Stimulated activated CD8-positive, alpha-beta memory T cell treated with anti-CD3 and anti-CD28 coated beads, Interleukin-2, amount 100 ng/mL, for 1 hour (primary cell): ENCODE measurements around the gene HMCN1.
"Not testable (repeated sequence)": the region's sequence is repeated elsewhere in the genome, so short reads cannot be mapped to it uniquely, and the experiment has no call there.

Experiments
- DNase-seq, 2 donors: peaks; one replicate each; pipeline ENCODE4 v3.0.0-alpha.2; 2020; ENCODE audit warnings: low read depth in 2 of 2

The HMCN1 gene

GRCh38 chr1:186152620-186153239 is 418.5 kb downstream of the HMCN1 start:
- DNase-seq: no peak

DNA sequence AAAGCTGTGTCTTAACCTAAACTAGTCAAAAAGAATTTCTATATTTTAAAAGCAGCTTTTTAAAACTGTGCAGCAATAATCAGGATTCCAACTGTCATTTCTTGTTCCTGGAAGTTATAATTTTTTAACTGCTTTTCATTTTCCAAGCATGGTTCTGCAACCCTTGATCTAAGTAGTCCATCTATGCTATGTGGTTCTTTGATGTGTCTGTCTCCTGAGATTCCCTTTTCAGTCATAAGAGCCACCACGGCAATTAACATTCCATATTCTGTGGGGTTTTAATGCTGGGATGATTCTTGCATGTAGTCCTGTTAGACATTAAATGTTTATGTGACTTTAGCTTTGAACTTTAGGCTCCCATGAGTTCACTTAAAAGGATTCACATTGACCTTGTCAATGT is 420.5 kb downstream of the HMCN1 start:
- no peak for DNase-seq

DNA sequence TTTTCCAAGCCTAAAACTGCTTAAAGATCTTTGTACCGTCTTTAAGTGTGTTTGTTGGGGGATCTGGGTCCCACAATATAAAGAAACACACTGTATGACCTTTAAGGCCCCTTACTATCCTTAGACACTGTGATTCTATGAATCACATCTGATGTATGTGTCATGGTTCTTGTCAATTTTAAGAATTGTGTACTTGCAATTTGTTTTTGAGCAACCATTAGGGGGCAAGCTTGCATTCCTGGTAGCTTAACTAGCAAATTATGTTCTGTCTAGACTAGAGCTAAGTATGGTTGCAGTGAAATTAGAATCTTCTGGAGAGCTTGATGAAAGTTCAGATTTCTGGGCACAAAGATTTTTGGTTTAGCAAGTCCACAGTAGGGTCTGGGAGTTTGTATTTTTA is 421.4 kb downstream of the HMCN1 start:
- no peak for DNase-seq

DNA sequence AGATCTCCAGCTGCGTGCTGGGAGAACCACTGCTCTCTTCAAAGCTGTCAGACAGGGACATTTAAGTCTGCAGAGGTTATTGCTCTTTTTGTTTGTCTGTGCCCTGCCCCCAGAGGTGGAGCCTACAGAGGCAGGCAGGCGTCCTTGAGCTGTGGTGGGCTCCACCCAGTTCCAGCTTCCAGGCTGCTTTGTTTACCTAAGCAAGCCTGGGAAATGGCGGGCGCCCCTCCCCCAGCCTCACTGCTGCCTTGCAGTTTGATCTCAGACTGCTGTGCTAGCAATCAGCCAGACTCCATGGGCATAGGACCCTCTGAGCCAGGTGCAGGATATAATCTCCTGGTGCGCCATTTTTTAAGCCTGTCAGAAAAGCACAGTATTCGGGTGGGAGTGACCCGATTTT is 428.7 kb downstream of the HMCN1 start:
- not testable (repeated sequence) for DNase-seq

DNA sequence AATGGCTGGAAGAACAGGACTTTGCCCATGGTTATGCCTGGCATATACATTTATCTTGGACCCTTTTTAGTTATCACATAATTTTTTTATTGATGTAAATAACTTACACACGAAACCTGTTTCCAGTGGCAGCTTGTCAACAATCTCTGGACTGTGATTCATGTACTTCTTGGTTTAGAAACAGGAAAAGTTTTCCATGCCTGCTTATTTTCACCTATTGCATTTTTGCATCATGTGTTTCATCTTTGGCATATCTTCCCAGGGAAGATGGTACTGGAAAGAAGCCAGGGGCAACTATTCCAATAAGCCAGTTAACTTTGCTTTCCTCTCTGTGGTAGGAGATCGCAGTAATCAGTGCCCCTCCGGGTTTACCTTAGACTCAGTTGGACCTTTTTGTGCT is 430.6 kb downstream of the HMCN1 start:
- no peak for DNase-seq

DNA sequence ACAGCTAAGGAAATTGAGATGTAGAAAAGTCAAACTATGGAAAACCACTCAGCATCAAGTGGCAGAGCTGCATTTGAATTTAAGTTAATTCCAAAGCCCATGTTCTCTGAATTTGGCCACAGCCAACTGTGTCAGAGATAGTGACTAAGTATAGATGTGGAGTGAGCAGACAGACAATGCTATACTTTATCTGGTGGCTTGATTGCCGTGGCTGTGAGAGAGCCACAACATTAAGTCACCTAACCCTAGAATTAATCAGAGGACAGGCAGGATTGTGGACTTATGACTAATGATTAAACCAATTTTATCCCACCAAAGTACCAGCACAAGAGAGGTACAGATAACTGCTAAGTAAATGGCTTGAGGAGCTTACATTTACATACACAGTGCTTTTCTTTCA is 431.1 kb downstream of the HMCN1 start:
- DNase-seq: no peak

GRCh38 chr1:186167096-186167668 is 433.0 kb downstream of the HMCN1 start:
- no peak for DNase-seq

- no peak for DNase-seq
Measured at GRCh38 chr1:186175588-186175987, 441.4 kb downstream of the HMCN1 start.

DNA sequence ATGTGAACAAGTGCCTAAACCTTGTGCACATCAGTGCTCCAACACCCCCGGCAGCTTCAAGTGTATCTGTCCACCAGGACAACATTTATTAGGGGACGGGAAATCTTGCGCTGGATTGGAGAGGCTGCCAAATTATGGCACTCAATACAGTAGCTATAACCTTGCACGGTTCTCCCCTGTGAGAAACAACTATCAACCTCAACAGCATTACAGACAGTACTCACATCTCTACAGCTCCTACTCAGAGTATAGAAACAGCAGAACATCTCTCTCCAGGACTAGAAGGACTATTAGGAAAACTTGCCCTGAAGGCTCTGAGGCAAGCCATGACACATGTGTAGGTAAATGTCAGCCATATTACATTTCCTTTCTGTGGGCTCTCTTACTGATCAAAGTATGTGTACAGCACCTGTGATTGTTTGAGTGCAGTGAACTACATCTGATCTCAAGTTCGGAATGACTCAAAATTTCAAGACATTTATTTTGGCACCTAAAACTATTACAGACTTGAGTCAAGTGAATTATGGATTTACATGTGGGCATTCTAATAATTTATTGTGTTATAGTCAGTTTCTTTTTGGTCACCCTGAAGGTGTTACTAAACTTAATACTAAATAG is 444.3 kb downstream of the HMCN1 start:
- DNase-seq: no peak

DNA sequence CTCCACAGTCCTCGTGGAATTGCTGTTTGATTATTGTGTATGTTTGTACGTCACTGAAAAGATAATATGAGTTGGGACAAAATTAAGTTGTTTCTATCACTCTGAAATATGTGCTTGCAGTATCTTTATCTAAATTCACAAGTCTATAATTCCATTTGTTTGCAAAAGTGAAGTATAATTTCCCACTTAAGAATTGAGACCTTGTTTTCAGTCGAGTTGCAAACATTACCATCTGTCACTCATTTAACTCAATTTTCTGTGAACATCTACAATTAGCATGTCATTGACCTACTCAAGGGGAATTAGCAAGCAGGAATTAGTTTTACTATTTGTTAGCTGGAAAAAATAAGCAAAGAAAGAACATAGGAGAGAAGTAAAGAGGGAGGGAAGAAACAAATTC is 445.0 kb downstream of the HMCN1 start:
- DNase-seq: no peak

DNA sequence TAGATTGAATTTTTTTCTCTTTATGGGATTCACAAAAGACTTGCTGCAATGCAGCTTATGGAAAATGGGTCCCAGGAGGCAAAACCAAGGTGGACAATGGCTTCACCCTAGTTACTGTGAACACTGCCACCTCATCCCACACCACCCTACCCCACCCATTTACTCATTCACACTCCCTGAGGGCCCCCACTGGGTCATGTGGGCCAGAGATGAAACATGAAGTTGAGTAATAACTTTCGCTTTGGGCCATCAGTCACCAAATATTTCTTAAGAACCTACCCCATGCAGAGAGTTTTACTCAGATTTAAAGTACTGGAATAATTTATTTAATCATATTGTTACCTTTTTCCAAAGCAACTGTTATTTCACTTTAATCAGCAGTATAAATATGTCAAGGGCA is 449.0 kb downstream of the HMCN1 start:
- DNase-seq: no peak

DNA sequence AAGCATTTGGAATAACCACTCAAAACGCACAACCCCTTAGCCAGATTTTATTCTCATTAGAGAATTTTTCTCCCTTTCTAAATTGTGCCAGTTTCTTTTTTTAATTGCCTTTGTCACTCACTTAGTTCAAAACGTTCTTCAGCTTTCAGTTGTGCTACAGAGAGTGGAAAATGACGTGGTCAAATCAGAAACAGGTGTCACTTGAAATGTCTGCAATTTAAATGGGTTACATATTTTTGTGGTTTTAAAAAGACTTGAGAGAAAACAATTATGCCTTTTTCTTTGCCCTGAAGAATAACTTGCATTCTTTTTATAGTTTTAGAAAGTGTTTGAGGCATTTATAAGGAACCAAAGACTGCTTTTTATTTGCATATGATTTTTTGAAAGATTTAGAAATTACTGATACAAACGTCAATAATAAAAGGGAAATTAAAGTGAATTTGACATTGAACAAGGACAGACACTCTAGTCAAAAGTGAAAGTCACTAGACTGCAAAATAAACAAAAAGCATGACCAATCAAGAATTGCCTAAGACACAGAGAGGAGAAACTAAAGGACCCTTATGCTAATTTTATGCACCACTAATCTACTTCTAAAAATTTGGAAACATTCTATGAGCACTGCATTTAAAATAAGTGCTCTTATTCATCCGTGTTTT is 449.9 kb downstream of the HMCN1 start:
- DNase-seq: no peak

DNA sequence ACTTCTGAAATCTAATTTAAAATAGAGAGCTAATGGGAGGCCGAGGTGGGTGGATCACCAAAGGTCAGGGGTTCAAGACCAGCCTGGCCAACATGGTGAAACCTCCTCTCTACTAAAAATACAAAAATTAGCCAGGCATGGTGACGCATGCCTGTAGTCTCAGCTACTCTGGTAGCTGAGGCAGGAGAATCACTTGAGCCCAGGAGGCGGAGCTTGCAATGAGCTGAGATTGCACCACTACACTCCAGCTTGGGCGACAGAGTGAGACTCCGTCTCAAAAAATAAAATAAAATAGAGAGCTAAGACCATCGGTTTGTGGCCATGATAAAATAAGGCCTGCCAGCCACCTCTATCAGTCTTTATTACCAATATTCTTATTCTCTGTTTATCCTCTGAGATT is 452.1 kb downstream of the HMCN1 start:
- not testable (repeated sequence) for DNase-seq

GRCh38 chr1:186187601-186188000 is 453.4 kb downstream of the HMCN1 start:
- no peak for DNase-seq

GRCh38 chr1:186188004-186188539 is 453.9 kb downstream of the HMCN1 start:
- DNase-seq: no peak

GRCh38 chr1:186188736-186189135 is 454.5 kb downstream of the HMCN1 start:
- DNase-seq: no peak

GRCh38 chr1:186189156-186189555 is 455.0 kb downstream of the HMCN1 start:
- no peak for DNase-seq

GRCh38 chr1:186191511-186191910 is 457.3 kb downstream of the HMCN1 start:
- no peak for DNase-seq

- DNase-seq: no peak
Measured at GRCh38 chr1:186193224-186193623, 459.0 kb downstream of the HMCN1 start.

DNA sequence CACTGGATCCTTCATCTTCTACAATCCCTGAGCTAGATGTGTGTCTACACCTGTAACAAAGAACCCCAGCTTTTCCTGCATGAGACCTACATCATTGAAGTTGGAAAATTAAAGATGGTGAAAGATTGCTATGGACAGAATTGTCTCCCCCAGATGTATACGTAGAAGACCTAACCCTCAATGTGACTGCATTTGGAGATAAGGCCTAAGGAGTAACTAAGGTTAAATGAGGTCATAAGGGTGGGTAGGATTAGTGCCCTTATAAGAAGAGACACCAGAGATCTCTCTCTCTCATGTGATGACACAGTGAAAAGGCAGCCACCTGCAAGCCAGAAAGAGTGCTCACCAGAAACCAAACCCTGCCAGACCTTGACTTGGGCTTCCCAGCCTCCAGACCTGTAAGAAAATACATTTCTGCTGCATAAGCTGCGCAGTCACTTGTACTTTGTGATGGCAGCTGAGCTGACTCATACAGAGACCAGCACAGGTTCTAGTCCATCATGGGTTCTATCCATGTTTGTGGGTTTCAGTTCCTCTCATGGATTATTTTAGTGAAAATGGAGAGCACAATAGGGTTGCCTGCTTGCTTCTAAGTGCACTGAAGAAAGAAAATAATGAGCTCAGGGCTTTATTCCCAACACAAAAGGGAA is 460.0 kb downstream of the HMCN1 start:
- DNase-seq: no peak

GRCh38 chr1:186195377-186195931 is 461.3 kb downstream of the HMCN1 start:
- DNase-seq: no peak

GRCh38 chr1:186202271-186202764 is 468.1 kb downstream of the HMCN1 start:
- no peak for DNase-seq
